Stimulated activated CD4-positive, alpha-beta T cell treated with anti-CD3 and anti-CD28 coated beads, TNF-alpha, amount 100 ng/mL, for 24 hours (primary cell): ENCODE data around the gene PPFIA1.

Experiments used
- DNase-seq, 3 experiments: peaks; one replicate each; pipeline ENCODE4 v3.0.0-alpha.2; 2020; ENCODE audit warnings: low read depth in 3 of 3

The PPFIA1 gene

GRCh38 chr11:70414341-70415100, 144.0 kb downstream of the PPFIA1 start:
- DNase-seq, result no peak

GRCh38 chr11:70415191-70415590, 144.7 kb downstream of the PPFIA1 start:
- no peak for DNase-seq

GRCh38 chr11:70415642-70416395, 145.3 kb downstream of the PPFIA1 start:
- no peak for DNase-seq

GRCh38 chr11:70416881-70417280, 146.4 kb downstream of the PPFIA1 start:
- no peak for DNase-seq

GRCh38 chr11:70418130-70418529, 147.6 kb downstream of the PPFIA1 start:
- no peak for DNase-seq

GRCh38 chr11:70419307-70420007, 149.0 kb downstream of the PPFIA1 start:
- no peak for DNase-seq

- no peak for DNase-seq
These were observed 149.5 kb downstream of the PPFIA1 start for GRCh38 chr11:70420008-70420464.

GRCh38 chr11:70420496-70420895, 150.0 kb downstream of the PPFIA1 start:
- DNase-seq, result no peak

GRCh38 chr11:70421123-70421522, 150.6 kb downstream of the PPFIA1 start:
- no peak for DNase-seq

- no peak for DNase-seq
These were observed 152.4 kb downstream of the PPFIA1 start for GRCh38 chr11:70422692-70423522.

- peak in 2 of 3 experiments; percentile 4 to 29 for DNase-seq
These were observed 153.3 kb downstream of the PPFIA1 start for GRCh38 chr11:70423523-70424505.

- no peak for DNase-seq
These were observed 154.4 kb downstream of the PPFIA1 start for GRCh38 chr11:70424765-70425344.

GRCh38 chr11:70427436-70427835, 156.9 kb downstream of the PPFIA1 start:
- DNase-seq, result no peak

- no peak for DNase-seq
These were observed 158.4 kb downstream of the PPFIA1 start for GRCh38 chr11:70428701-70429427.

GRCh38 chr11:70429428-70429705, 158.9 kb downstream of the PPFIA1 start:
- DNase-seq, result no peak

- no peak for DNase-seq
These were observed 159.4 kb downstream of the PPFIA1 start for GRCh38 chr11:70429724-70430521.

GRCh38 chr11:70430671-70431574, 160.4 kb downstream of the PPFIA1 start:
- DNase-seq, result no peak

- DNase-seq, result no peak
These were observed 161.1 kb downstream of the PPFIA1 start for GRCh38 chr11:70431611-70432010.
